Stimulated activated CD4-positive, alpha-beta T cell treated with anti-CD3 and anti-CD28 coated beads, Interleukin-4, amount 100 ng/mL, for 1 hour (primary cell): ENCODE data around the gene SPINT1.

Experiments
- DNase-seq: peaks from one replicate; pipeline ENCODE4 v3.0.0-alpha.2; 2020

SPINT1 gene, protein sequence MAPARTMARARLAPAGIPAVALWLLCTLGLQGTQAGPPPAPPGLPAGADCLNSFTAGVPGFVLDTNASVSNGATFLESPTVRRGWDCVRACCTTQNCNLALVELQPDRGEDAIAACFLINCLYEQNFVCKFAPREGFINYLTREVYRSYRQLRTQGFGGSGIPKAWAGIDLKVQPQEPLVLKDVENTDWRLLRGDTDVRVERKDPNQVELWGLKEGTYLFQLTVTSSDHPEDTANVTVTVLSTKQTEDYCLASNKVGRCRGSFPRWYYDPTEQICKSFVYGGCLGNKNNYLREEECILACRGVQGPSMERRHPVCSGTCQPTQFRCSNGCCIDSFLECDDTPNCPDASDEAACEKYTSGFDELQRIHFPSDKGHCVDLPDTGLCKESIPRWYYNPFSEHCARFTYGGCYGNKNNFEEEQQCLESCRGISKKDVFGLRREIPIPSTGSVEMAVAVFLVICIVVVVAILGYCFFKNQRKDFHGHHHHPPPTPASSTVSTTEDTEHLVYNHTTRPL

DNA sequence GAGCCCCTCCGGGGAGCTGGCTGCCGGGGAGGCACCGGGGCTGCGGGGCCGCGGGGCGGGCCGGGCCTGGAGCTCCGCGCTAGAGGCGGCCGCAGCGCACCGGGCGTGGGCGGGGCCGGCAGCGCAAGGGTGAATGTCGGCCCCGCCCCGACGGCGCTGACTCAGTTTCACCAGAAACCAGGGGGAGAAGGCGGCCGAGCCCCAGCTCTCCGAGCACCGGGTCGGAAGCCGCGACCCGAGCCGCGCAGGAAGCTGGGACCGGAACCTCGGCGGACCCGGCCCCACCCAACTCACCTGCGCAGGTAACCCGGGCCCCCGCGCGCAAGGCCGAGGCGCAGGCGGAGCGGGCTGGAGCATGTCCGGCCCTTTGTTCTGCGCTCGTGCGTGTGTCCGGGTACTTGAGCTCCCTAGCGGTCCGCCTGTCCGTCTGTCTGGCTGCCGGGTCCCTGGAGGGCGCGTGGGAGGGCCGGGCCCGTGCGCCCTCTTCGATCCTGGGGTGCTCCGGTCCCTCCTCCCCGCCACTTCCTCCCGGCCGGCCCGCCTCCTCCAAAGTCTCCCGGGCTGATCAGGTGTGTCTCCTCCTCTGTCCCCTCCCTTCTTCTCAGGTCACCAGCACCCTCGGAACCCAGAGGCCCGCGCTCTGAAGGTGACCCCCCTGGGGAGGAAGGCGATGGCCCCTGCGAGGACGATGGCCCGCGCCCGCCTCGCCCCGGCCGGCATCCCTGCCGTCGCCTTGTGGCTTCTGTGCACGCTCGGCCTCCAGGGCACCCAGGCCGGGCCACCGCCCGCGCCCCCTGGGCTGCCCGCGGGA, at the start of gene SPINT1:
TSS of gene SPINT1 (plus strand) at position 164 of the 811 bp plus-strand sequence. CDS start at position 671, 507 bp downstream.
- DNase-seq: peak; percentile 82

DNA sequence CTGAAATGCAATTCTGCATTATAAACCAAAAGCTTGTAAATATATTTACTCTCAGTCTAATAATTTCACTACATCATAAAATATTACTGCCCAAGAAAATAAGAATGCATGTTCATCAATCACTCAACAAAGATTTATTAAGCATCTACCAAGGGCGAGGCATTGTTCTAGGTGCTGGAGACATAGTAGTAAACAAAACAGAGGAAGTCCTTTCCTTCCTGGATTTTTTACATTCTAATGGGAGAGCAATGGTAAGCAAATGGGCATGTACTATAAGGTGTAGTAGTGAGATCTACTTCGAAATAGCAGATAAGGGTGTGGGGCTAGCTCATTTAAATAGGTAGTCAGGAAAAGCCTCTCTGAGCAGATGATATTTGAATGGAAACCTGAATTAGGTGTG, 47.8 kb upstream of the SPINT1 start:
- DNase-seq: no peak

DNA sequence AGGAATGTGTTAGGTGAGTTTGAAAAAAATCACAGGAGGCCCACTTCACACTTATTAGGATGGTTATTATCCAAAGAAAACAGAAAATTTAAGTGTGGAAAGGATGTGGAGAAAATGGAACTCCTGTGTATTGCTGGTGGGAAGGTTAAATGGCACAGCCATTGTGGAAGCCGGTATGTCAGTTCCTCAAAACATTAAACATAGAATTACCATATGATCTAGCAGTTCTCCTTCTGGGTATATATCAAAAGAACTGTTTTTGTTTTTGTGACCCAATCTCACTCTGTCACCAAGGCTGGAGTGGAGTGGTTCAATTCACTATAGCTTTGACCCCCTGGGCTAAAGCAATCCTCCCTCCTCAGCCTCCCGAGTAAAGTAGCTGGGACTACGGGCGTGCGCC, 47.3 kb upstream of the SPINT1 start:
- no peak for DNase-seq

DNA sequence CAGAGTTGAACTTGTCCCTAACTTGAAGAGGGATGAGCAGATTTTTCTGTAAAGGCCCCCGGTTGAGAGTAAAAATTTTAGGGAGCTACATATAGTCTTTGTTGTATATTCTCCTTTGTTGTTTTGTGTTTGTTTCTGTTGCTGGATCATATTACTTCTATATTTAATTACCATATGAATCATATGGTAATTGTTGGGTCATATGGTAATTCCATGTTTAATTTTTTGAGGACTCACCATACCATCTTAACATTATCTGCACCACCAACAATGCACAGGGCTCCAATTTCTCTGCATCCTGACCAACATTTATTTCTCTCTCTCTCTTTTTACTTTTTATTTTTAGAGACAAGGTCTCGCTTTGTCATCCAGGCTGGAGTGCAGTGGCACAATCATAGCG, 44.3 kb upstream of the SPINT1 start:
- DNase-seq: no peak

DNA sequence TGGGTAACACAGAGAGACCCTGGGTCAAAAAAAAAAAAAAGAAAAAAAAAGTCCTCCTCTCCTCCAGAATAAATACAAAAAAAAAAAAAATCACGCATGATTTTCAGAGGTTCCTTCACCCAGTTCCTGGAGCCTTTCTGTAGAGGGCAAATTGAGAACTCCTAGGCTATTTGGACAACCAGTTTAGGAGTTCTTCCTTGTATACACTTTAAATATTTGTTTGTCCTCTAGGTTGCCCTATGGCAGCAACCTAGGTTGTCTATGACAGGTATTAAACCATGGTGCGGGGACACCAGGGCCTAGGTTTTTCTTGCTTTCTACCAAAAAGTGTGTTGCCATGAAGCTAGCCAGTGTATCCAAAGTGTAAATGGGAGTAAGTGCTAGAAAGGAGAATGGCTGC, 40.8 kb upstream of the SPINT1 start:
- no peak for DNase-seq

DNA sequence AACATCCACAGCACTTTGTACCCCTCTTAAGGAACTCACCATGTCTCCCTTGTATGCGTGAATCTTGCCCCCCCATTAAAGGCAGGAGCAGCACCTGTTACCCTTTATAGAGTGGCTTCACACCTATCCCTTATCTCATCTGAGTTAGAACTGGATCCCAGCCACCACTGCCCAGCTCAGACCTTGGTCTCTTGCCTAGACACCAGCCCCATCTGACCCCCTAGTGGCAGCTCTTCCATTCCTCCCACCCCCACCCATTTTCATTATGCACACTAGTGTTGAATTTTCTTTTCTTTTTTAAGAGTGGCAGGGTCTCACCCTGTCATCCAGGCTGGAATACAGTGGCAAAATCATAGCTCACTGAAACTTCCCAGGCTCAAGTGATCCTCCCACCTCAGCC, 40.2 kb upstream of the SPINT1 start:
- DNase-seq: no peak

DNA sequence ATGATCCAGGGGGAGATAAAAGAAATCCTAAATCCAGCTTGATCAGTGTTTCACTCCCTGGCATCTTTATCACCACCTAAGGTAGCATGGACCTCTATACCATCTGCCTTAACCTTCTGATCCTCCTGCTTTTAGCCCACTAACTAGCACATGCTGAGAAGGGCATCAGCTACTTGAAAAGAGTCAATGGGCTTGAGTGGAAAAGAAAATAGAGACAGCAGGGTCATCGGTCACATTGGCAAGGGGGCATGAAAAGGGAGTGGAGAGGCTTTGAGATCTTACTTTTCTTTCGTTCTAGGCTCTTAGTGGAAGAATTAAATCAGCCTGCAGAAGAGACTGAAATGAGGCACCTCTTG, 37.2 kb upstream of the SPINT1 start:
- no peak for DNase-seq

DNA sequence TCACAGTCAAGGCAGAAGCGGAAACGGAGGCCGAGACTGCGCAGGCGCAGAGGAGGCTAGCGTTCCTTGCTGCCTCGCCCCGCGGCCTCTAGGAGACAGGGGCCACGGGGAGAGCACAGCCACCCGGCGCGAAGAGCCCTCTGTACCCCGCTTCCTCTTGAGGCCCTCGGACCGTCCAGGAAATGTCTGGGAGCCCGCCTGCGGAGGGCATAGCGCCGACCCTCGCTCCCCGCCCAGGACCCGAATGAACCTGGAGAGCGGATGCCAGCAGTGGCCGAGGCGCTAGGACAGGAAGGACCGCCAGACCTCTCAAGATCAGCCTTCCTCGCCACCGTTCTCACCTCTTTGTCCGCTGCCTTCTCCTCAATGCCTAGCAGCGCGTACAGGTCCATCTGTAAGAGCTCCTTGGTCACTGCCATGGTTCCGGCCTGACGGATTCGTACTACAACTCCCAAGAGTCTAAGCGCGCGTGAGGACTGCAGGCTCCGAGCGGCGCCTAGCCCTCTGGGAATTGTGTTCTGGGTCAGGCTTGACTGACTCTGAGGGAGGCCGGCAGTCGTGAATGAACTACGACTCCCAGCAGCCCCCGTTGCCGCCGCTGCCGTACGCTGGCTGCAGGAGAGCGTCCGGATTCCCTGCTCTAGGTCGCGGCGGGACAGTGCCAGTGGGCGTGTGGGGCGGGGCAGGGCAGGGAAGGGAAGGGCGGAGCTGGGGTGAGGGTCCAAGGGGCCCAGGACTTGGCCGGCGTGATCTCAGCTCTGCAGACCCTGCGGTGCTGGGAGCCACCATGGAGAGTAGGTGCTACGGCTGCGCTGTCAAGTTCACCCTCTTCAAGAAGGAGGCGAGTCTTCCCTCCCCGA, 36.6 kb upstream of the SPINT1 start, which contains the start of the genes DNAJC17 and ZFYVE19:
TSS of gene DNAJC17 (minus strand) at position 446 of the 860 bp plus-strand sequence. CDS start at position 419, 27 bp downstream.
TSS of gene ZFYVE19 (plus strand) at position 62 of the 860 bp plus-strand sequence. CDS start at position 563, 501 bp downstream.
- peak; percentile 96 for DNase-seq

DNA sequence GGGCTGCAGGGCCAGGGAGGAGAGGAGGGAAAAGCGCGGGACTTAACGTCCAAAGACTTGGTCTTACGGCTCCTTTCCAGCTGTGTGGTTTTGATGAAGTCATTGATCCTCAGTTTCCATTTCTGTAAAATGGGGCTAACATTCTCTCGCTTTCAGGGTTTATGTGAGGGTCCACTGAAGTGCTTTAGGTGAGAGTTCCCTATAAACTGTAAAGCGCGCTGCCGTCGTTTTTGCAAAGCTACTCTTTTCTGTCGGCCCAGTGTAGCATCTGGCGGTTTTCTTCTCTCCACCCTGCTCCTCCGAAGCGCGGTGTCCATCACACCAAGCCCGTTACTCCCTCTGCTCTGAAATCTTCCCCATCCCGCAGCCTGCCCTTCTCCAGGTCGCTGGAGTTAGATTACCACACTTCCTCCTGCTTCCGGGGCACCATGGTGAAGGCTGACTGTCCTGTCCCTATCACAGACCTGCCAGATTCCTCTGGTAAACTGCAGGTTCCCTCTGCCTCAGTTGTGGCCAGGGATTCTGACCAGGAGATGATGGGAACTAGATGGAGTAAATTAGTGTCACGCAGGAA, 35.9 kb upstream of the SPINT1 start:
- no peak for DNase-seq

DNA sequence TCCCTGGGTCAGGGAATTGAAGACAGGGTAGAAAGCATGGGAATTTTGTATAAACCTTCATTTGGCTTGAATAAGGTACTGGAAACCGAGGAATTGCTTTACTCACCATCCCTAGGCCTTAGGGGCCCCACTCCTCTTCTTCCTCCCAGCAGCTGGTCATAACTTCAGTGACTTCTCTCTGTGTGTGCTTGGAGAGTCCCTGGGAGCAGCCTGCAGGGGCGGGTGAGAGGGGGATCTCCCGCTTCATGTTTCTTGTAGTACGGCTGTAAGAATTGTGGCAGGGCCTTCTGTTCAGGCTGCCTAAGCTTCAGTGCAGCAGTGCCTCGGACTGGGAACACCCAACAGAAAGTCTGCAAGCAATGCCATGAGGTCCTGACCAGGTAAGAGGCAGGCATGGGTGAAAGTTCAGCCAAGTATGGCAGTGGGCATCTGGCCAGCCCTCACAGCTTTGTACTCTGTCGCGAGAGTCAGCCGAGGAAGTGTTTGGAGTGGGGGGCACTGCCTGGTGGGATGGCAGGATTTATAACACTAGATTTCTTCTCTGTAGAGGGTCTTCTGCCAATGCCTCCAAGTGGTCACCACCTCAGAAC, 34.9 kb upstream of the SPINT1 start:
- no peak for DNase-seq

DNA sequence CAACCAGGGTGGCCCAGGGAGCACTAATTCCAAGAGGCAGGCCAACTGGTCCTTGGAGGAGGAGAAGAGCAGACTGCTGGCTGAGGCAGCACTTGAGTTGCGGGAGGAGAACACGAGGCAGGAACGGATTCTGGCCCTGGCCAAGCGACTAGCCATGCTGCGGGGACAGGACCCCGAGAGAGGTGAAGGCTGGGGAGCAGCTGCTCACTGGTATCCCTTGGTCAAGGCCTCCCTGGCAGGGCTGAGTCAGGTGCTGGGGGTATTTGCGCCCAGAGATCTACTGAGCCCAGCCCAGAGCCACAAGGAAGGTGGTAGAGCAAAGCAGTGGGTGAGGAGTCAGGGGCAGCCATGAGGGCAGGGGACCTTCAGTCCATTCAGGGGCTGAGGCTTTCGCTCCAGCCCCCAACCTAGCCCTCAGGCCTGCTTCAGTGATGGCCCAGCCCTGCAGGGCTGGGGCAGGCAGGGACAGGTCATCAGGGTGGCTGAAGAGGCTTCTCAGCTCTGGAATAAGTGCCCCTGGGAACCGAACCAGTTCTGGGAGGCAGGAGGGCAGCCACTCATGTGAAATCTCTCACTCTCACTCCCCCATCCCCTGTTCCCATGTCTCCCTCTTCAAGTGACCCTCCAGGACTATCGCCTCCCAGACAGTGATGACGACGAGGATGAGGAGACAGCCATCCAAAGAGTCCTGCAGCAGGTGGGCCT, 31.0 kb upstream of the SPINT1 start:
- no peak for DNase-seq

DNA sequence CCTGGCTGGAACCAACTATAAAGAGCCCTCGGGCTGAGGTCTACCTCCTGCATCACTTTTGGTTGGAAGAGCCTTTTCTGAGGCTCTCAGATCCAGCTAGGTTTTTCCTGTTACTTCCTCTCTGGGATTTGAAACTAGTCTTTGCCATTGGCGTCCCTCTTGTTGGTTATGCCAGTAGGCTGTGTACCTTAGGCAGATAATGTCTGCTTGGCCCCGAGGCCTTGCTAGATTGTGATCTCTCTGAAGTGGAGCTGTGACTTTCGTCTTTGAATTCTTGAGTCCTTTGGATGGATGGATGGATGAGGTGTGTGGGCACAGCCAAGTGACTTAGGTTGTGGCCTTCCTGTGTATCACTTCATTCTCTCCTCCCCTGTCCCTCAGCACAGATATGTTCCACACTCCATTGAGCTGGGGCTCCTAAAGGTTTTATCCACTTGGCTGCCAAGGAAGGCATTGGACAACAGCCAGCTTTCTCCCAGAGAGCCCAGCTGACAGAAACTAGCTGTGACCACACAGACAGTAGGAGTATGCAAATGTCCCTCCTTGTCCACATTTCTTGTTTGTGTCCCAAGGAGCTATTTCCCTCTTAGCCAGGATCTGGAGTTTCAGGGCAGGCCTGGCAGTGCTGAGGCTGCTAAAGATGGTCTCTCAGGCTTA, 28.7 kb upstream of the SPINT1 start:
- DNase-seq: no peak

DNA sequence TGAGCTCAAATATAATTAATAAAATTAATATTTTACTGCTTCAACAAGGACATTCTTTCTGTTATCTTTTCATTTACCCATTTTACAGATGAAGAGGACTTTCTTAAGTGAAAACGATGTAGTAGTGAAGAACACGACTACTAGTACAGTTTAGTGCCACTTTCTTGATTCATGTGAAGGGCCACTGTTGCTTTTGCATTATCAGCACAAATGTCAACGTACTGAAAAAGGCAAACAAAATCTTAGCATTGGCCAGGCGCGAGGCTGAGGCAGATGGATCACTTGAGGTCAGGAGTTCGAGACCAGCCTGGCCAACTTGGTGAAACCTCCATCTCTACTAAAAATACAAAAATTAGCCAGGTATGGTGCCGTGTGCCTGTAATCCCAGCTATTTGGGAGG, 24.8 kb upstream of the SPINT1 start:
- no peak for DNase-seq

DNA sequence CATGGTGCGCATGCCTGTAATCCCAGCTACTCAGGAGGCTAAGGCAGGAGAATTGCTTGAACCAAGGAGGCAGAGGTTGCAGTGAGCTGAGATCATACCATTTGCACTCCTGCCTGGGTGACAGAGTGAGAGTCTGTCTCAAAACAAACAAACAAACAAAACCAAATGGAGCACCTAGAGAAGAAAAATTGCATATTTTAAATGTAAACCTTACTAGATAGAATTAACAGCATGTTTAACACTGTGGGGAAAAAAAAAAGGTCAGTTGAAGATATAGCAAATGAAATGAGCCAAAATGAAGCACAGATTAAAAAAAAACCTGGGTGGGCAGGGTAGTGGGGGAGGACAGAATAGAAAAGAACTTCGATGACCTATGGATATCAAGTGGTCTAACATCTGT, 22.7 kb upstream of the SPINT1 start:
- no peak for DNase-seq

DNA sequence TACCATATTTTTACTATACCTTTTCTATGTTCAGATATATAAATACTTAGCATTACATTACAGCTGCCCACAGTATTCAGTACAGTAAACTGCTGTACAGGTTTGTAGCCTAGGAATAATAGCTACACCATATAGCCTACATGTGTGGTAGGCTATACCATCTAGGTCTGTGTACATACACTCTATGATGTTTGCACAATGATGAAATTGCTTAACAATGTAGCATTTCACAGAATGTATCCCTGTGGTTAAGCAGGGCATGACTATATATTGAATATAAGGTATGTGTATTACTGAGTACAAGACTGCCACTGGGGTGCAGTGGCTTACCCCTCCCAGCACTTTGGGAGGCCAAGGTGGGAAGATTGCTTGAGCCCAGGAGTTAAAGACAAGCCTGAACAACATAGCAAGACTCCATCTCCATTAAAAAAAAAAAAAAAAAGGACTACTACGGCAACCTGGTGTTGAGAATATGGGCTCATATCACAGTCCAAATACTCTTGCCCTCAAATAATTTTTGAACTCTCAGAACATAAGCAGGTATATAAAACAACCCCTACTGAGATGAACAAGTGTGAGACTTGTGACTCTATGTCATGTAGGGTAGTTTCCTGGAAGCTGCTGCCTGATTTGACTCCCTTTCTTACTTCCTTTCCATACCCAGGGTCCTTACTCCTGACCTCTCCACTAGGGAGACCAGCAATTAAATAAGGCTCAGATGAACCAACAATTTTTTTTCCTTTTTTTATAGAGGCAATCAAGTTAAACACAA, 20.1 kb upstream of the SPINT1 start:
- DNase-seq: no peak

DNA sequence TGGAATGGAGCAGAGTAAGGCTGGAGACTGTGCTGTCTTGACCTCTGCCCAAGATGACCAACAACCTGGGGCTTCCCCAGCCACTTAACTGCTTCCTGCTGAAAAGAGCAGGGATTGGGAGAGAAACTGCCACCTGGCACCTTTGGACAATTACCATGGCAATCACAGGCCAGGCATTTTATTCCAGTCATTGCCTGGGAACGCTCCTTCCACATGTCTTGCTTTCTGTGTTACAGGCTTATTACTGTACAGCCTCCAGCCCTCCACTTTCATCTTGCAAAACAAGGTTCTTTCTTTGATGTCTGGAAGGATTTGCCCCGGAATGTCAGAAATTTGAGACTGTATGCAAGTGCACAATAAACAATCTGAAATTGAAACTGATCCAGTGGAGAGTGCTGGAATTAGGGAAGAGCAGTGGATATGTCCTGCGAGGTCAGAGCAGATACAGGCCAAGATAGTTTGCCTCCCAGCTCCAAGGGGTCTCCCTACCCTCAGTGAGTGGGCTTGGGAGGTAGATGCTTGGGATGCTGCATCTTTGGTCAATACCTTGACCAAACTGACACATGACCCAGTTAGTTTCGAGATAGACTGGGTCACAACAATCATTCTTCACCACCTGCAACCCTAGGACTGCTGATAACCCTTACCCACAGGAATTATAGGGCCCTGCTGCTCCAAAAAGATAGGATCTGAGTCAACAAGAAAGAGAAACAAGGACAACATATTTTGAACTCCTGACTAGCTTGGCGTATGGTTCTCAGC, 18.0 kb upstream of the SPINT1 start:
- no peak for DNase-seq

DNA sequence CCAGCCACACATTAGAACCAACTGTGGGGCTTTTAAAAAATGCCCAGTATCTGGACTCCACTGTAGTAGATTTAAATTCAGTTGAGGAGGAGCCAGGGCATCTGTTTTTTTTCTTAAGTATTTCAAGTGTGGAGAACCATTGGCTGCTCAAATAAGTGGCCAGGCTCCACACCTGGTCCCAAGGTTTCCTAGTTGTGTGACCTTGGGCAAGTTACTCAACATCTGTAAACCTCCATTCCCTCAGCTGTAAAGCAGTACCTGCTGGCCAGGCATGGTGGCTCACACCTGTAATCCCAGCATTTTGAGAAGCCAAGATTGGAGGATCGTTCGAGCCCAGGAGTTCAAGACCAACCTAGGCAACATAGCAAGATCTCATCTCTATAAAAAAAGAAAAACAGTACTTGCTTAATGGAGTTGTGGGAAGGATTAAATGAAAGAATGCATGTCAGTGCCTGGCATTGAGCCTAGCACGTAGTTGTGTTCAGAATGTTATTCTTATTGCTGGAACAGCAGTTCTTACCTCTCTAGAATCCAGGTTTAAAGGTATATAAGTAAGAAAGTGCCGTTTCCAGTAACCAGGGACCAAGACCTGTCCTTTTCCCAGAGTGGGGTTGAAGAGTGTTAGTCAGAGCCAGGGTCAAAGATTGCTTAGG, 17.3 kb upstream of the SPINT1 start:
- no peak for DNase-seq

DNA sequence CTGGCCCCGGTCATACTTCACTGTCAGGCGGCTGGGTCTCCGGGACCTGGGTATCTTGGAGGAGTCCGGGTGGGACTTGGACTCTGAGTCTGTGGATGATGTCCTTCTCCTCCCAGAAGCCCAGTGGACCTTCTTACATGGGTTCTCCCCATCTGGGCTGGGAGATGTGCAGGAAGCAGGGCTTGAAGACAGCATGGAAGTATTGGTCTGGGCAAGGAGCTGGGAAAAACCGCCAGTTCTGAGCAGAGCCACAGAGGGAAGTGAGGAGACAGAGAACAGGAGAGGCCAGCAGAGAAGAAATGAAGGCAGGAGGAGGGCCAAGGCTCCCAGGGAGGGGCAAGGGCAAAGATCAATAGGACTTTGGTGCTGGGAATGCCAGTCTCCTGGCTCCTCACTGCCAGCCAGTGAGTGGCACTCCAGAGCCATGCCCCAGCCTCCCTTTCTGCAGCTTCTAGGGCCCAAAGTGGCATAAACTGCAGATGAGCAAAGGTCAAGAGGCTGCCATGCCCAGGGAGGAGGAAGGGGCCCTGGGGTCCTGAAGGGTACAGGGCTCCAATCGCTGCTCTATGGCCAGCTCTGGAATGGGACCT, 15.3 kb upstream of the SPINT1 start, which contains the start of gene PPP1R14D:
TSS of gene PPP1R14D (minus strand) at position 262 of the 590 bp plus-strand sequence. CDS start at position 195, 67 bp downstream.
- DNase-seq: no peak
